Pancreas (tissue), 10 donors: ENCODE results near the gene ZNF19. TPM values are rescaled to one million over a fixed set of nuclear protein-coding genes. Genes with fewer than 3 reads are reported as not detected.

Experiments used
- ATAC-seq, 4 donors: fragments of 200-7000 bp; cut with Tn5 transposase; one replicate each; pipeline versions ENCODE4 v1.8.0 to v1.9.1; 2020; ENCODE audit warnings: mild to moderate bottlenecking in 4 of 4, moderate library complexity in 4 of 4
- DNase-seq, 6 donors: peaks; one replicate each; pipeline ENCODE4 v3.0.0-alpha.2; 2020
- FAIRE-seq: peaks from 2 replicates; lab custom pipeline; 2012; peaks lifted over from hg19 to GRCh38; lab: Jason Lieb, UNC
- H3K27ac ChIP-seq, 4 donors: fragments of 200-600 bp; sonication (generic); 1 replicate in 3 of 4; 2 replicates in 1 of 4; pipeline versions ENCODE4 v1.5.0 to v1.8.0; 2020
- H3K27me3 ChIP-seq, 4 donors: fragments of 200-600 bp; one replicate each; pipeline ENCODE4 v1.8.0; 2021
- H3K36me3 ChIP-seq, 3 donors: fragments of 200-600 bp; sonication (generic) in 1 of 3; one replicate each; pipeline versions ENCODE4 v1.5.0 to v1.8.0; 2020 to 2021
- H3K4me1 ChIP-seq, 3 donors: fragments of 200-600 bp; one replicate each; pipeline ENCODE4 v1.8.0; 2021
- H3K4me3 ChIP-seq, 4 donors: fragments of 200-600 bp; sonication (generic) in 2 of 4; one replicate each; pipeline versions ENCODE4 v1.5.0 to v1.8.0; 2020 to 2021
- H3K9me3 ChIP-seq, 4 donors: fragments of 200-600 bp; one replicate each; pipeline ENCODE4 v1.8.0; 2021
- WGBS, 2 donors: extraction: QIAGEN DNeasy Blood & Tissue Kit; methylation state at CpG; one replicate each; pipeline ENCODE4 v1.1.7; 2013; 5-methylcytosine and 5-hydroxymethylcytosine counted together
- intact Hi-C, 3 donors: fragments of 100-400 bp; cut with DNase I; formaldehyde crosslinking; loops; one replicate each; pipeline versions ENCODE4 v1.11.1 to v1.14.2; 2022
- polyA plus RNA-seq, 2 donors: library from polyadenylated mRNA; stranded (reverse); fragments of 200-250 nt; gene quantifications; one replicate each; pipeline ENCODE4 v1.2.3, GENCODE V29; 2013
- total RNA-seq, 6 donors: library from RNA; stranded (reverse); fragmentation: NEBNext Ultra II Directional in 4 of 6; extraction: Animal tissue kit (Norgen Biotek cat#: 25700) in 4 of 6; gene quantifications; one replicate each; pipeline versions ENCODE4 v1.2.1 to v1.2.4, GENCODE V29; 2021 to 2023
- TF ChIP-seq, protein P1 (sequence below), 4 donors: fragments of 200-600 bp; sonication (generic) in 3 of 4; IDR thresholded peaks; one replicate each; pipeline versions ENCODE4 v1.5.0 to v1.8.0; 2021; ENCODE audit warnings: antibody characterized with exemption in 4 of 4
- donor health status: healthy with polysubstance abuse.
- donor health status: DM: no; HTN: no; CAD: no; lungs with moderate emphysema.
- donor health status: DM: no; HTN: no; CAD: no.
- donor health status: control.
- donor health status: control.
- donor health status: Bipolar disorder and iron deficiency.
- donor health status: DM: yes; HTN: yes; CAD: no.
- donor health status: DM: no; HTN: no; CAD: no.
- donor health status: DM: no; HTN: no; CAD: no.
- donor health status: DM: yes; HTN: yes; CAD: no.

Gene ZNF19
- total and polyA plus RNA-seq, 8 donors = 2.9 to 7.3 (median 4.9) TPM

GRCh38 chr16:71424626-71425025 is 64.5 kb downstream of the ZNF19 start:
- WGBS, 2 donors = 41 to 49% methylated on average over 6 of the region's 6 CpGs
- Histone ChIP-seq H3K27ac (no peak overlapping the region), H3K9me3 (no peaks in the 10 kb centered on the region), H3K27me3 (no peaks in the 10 kb centered on the region), H3K36me3 (no peaks in the 10 kb centered on the region), H3K4me1 (no peaks in the 10 kb centered on the region), H3K4me3 (no peak overlapping the region)
- intact Hi-C loops = no loop called here
- FAIRE-seq = no peak
- no peak for ATAC-seq
- no peak for DNase-seq
- TF ChIP-seq, protein P1, sequence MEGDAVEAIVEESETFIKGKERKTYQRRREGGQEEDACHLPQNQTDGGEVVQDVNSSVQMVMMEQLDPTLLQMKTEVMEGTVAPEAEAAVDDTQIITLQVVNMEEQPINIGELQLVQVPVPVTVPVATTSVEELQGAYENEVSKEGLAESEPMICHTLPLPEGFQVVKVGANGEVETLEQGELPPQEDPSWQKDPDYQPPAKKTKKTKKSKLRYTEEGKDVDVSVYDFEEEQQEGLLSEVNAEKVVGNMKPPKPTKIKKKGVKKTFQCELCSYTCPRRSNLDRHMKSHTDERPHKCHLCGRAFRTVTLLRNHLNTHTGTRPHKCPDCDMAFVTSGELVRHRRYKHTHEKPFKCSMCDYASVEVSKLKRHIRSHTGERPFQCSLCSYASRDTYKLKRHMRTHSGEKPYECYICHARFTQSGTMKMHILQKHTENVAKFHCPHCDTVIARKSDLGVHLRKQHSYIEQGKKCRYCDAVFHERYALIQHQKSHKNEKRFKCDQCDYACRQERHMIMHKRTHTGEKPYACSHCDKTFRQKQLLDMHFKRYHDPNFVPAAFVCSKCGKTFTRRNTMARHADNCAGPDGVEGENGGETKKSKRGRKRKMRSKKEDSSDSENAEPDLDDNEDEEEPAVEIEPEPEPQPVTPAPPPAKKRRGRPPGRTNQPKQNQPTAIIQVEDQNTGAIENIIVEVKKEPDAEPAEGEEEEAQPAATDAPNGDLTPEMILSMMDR (IDR thresholded peaks at IDR 0.05) = no peak

GRCh38 chr16:71423865-71424264 is 65.3 kb downstream of the ZNF19 start:
- Histone ChIP-seq H3K27me3 (no peaks in the 10 kb centered on the region), H3K9me3 (no peaks in the 10 kb centered on the region), H3K4me3 (no peak overlapping the region), H3K27ac (no peak overlapping the region), H3K4me1 (no peaks in the 10 kb centered on the region), H3K36me3 (no peaks in the 10 kb centered on the region)
- 53 to 73% methylated on average over 6 to 7 of the region's 7 CpGs for WGBS, 2 donors
- intact Hi-C loops = no loop called here
- ATAC-seq (no peak), DNase-seq (no peak), FAIRE-seq (no peak)
- TF ChIP-seq, protein P1 (IDR thresholded peaks at IDR 0.05) = no peak

Other genes with a start within 250 kb of the ZNF19 start
- gene CMTR2, start 199.9 kb downstream of the ZNF19 start, total RNA-seq = 10 to 100 TPM in 1 of 6 donors, 1 to 10 TPM in 5; 5.1 to 12.0 (median 7.0) TPM
- gene CMTR2, start 199.9 kb downstream of the ZNF19 start, polyA plus RNA-seq = 1 to 10 TPM; 5.5 to 8.9 TPM
- 1 to 10 TPM in 1 of 6 donors, under 1 TPM in 5; 0.13 to 2.5 (median 0.17) TPM for gene CALB2, start 130.6 kb downstream of the ZNF19 start, total RNA-seq
- gene CALB2, start 130.6 kb downstream of the ZNF19 start, polyA plus RNA-seq = 1 to 10 TPM in 1 of 2 donors, under 1 TPM in 1; 0.49 to 1.9 TPM
- gene TLE7, start 47.3 kb downstream of the ZNF19 start, total RNA-seq = not detected
- not detected for gene TLE7, start 47.3 kb downstream of the ZNF19 start, polyA plus RNA-seq
- 1 to 10 TPM; 2.6 to 6.1 (median 4.0) TPM for gene ZNF23, start 27.1 kb downstream of the ZNF19 start, total RNA-seq
- 10 to 100 TPM in 1 of 2 donors, 1 to 10 TPM in 1; 8.2 to 14.5 TPM for gene ZNF23, start 27.1 kb downstream of the ZNF19 start, polyA plus RNA-seq
- 10 to 100 TPM in 1 of 6 donors, 1 to 10 TPM in 5; 2.6 to 17.2 (median 5.3) TPM for gene CHST4, start 37.1 kb upstream of the ZNF19 start, total RNA-seq
- 1 to 10 TPM; 5.8 to 7.8 TPM for gene CHST4, start 37.1 kb upstream of the ZNF19 start, polyA plus RNA-seq
- 1 to 10 TPM in 1 of 6 donors, under 1 TPM in 3, not detected in 2; 0.09 to 1.0 (median 0.15) TPM for gene TAT, start 87.8 kb upstream of the ZNF19 start, total RNA-seq
- under 1 TPM; 0.04 to 0.14 TPM for gene TAT, start 87.8 kb upstream of the ZNF19 start, polyA plus RNA-seq
- 10 to 100 TPM; 11.7 to 16.0 (median 14.1) TPM for gene MARVELD3, start 136.9 kb upstream of the ZNF19 start, total RNA-seq
- 10 to 100 TPM in 1 of 2 donors, 1 to 10 TPM in 1; 9.7 to 11.6 TPM for gene MARVELD3, start 136.9 kb upstream of the ZNF19 start, polyA plus RNA-seq
- gene PHLPP2, start 235.4 kb upstream of the ZNF19 start, total RNA-seq = 1 to 10 TPM; 2.0 to 4.6 (median 3.1) TPM
- gene PHLPP2, start 235.4 kb upstream of the ZNF19 start, polyA plus RNA-seq = 1 to 10 TPM; 1.3 to 2.3 TPM